DMS153 treated with DMSO at 0.1 percent for 48 hours (cell line): Measurements from ENCODE around the gene TMPRSS6.
"Not testable (repeated sequence)": the region's sequence is repeated elsewhere in the genome, so short reads cannot be mapped to it uniquely, and the experiment has no call there.

ENCODE experiments used
- DNase-seq: peaks from one replicate; lab custom pipeline; 2025; ENCODE audit not compliant: unreplicated experiment; lab: John Stamatoyannopoulos, UW

The TMPRSS6 gene

GRCh38 chr22:37089434-37089833 is 20.1 kb downstream of the TMPRSS6 start:
- DNase-seq = no peak

DNA sequence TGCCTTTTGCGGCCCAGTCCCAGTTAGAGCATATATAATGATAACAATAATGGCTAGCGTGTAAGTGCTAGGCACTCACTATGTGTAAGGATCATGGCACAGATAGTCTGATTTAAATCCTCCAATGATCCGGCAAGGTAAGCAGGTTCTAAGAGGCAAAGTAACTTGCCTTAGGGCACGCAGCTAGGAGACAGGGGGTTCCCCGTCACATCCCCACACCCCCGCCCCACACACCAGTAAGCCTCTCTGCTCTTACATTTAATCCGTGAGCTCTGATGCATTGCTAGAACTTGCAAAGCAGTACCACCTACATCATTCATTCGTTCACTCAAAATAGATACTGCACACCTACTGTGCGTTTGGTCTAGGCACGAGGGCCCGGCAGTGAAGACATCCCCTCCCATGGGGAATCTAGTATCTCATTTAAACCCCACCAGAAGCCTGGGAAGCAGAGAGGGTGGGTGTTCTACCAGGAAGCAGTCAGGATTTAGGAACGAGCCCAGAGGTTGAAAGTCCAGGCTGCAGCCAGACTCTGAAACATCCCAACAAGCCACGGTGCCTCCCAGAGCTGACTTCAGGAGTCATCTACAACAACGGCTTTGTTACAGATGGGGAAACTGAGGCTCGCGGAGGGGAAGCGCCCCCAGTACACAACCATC is 20.6 kb downstream of the TMPRSS6 start:
- no peak for DNase-seq

GRCh38 chr22:37088108-37088605 is 21.4 kb downstream of the TMPRSS6 start:
- no peak for DNase-seq

- DNase-seq = no peak
Measured at GRCh38 chr22:37086184-37086583, 23.3 kb downstream of the TMPRSS6 start.

GRCh38 chr22:37084385-37084784 is 25.1 kb downstream of the TMPRSS6 start:
- DNase-seq = no peak

- no peak for DNase-seq
Measured at GRCh38 chr22:37083914-37084313, 25.6 kb downstream of the TMPRSS6 start.

- no peak for DNase-seq
Measured at GRCh38 chr22:37082251-37082873, 27.2 kb downstream of the TMPRSS6 start.

- DNase-seq = no peak
Measured at GRCh38 chr22:37080838-37081237, 28.7 kb downstream of the TMPRSS6 start.

GRCh38 chr22:37080438-37080837 is 29.1 kb downstream of the TMPRSS6 start:
- DNase-seq = no peak

DNA sequence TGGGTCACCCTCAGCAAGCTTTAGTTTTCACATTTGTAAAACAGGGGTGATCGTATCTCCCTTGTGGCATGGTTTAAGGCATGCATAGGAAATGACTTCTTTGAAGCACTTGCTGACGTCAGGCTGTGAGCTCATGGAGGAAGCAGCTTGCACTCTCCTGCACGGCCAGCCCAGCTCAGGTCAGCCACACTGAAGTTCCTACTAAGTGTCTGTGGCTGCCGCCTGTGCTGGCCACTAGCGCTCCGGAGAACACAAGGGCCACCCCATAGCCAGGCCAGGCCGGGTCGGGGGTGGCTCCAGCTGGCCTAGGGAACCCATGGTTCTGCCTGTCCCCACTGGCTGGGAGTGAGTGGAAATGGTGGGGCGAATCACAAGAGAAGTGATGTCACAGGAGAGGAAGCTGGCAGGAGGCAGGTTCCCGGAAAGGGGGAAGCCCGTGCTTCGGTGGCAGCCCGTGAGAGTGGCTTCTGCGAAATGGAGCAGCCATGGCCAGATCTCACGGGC is 29.8 kb downstream of the TMPRSS6 start:
- DNase-seq = no peak

GRCh38 chr22:37079158-37079557 is 30.4 kb downstream of the TMPRSS6 start:
- DNase-seq = no peak

DNA sequence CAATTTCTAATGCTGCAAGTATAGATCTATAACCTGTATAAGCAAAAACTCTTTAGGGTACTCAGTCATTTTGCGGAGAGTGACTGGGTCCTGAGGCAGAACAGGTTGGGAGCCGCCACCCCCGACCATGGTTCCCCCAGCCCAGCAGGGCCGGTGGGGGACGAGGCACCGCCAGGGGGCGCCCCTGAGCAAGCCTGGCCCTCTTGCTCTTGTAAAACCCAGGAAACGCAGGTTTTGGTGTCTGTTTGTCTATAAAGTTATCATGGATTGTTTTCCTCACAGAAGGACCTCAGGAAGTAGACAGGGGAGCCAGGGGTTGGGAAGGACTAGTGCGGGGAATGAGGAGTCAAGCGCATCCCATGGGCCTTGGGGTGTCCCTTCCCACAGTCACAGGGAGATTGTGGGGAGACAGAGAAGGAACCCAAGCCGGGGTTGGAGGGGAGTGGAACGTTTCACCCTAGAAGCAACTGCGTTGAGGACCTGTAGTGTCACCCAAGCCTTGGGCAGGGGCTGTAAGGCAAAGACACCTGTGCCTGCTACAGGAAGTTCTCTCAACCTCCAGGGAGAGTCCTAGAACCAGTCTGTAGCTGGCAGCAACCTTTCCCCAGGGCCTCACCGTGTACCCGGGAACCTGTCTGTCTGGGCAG is 31.6 kb downstream of the TMPRSS6 start:
- DNase-seq = peak; percentile 16

DNA sequence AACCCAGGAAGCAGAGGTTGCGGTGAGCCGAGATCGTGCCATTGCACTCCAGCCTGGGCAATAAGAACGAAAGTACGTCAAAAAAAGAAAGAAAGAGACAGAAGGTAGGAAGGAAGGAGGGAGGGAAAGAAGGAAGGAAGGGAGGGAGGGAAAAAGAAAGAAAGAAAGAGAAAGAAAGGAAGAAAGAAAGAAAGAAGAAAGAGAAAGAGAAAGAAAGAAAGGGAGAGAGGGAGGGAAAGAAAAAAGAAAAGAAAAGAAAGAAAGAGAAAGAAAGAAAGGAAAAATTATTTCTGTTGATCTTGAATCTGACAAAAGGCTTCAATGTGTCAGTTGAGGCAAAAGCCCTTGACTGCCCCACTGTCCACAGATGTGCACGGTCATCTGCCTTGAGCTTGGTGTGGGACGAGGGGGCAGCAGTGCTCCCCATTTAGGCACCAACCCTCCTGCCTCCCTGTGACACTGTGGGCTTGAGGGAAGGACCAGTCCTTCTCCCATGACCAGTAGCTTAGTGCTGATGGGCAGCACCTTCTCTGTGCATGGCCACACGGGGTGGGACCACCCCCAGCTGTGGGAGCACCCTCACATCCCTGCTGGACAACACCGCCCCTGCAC is 33.6 kb downstream of the TMPRSS6 start:
- DNase-seq = no peak

GRCh38 chr22:37075046-37075445 is 34.5 kb downstream of the TMPRSS6 start:
- no peak for DNase-seq

- DNase-seq = no peak
Measured at GRCh38 chr22:37074537-37074936, 35.0 kb downstream of the TMPRSS6 start.

DNA sequence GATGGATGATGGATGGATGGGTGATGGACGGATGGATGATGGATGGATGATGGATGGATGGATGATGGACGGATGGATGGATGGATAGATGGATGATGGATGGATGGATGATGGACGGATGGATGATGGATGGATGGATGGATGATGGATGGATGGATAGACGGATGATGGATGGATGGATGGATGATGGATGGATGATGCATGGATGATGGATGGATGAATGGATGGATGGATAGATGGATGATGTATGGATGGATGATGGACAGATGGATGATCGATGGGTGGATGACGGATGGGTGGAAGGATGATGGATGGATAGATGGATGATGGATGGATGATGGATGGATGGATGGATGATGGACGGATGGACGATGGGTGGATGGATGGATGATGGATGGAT is 36.8 kb downstream of the TMPRSS6 start:
- no peak for DNase-seq

DNA sequence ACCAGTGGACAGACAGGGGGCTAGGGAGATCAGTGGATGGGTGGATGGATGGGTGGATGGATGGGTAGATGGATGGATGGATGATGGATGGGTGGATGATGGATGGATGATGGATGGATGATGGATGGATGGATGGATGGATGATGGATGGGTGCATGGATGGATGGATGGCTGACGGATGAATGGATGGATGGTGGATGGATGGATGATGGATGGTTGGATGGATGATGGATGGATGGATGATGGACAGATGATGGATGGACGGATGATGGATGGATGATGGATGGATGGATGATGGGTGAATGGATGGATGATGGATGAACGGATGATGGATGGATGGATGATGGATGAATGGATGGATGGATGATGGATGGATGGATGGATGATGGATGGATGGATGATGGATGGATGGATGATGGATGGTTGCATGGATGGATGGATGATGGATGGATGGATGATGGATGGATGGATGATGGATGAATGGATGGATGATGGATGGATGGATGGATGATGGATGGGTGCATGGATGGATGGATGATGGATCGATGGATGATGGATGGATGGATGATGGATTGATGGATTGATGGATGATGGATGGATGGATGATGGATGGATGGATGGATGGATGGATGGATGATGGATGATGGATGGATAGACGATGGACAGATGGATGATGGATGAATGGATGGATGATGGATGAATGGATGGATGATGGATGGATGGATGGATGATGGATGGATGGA is 37.5 kb downstream of the TMPRSS6 start:
- not testable (repeated sequence) for DNase-seq

DNA sequence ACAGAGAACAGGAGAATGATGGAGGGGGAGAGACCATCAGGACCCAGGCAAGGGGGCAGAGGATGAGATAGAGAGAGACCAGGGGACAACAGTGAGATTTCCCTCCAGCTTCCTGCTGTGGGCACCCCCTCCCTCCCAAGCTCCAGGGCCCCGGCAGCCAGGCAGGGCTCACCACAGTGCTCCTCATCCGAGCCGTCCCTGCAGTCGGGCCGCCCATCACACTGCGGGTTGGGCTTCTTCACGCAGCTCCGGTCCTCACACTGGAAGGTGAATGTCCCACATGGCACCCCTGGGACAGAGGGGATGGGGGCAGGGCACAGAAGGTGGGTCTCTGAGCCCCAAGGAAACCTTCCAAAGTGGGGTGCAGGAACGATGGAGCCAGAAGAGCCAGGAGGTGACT is 38.8 kb downstream of the TMPRSS6 start:
- no peak for DNase-seq

DNA sequence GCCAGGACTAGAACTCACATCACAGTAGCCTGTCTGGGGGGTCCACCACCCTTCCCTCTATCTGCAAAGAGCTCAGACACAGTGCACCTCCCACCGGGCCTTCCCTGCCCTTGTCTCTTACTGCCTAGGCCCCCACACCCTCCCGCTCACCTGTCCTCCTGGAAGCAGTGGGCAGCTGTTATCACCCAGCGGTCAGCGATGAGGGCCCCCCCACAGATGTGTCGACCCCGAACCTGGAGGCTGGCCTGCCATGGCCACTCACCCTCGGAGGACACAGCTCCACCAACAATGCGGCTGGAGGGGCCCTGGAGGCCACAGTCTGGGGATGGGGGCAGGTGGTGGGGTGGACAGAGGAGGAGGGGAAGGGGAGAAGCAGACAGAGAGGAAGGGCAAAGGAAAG is 39.2 kb downstream of the TMPRSS6 start:
- no peak for DNase-seq

DNA sequence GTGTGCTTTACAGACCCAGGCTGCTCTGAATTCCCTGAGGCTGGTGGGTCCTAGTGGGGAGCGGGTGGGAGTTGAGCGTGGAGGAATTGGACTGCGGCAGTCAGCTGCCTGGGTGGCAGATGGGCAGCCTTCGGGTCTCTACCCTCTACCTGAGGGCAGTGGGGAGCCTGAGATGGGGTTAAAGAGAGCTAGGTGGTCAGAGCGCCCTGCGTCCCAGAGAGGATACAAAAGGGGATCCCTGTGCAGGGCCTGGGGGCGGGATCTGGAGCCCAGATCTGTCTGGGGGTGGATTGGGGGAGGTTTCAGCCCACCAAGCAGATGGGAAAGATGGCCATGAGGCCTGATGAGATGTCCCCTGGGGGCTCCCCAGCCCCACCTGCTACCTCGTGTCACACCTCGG is 39.8 kb downstream of the TMPRSS6 start:
- DNase-seq = no peak

GRCh38 chr22:37069319-37069718 is 40.2 kb downstream of the TMPRSS6 start:
- no peak for DNase-seq
